Liver (tissue), 9 donors: Measurements from ENCODE around the gene ZNF654. TPM values are rescaled to one million over a fixed set of nuclear protein-coding genes. Genes with fewer than 3 reads are reported as not detected.

Experiments used
- DNase-seq: peaks from one replicate; pipeline ENCODE4 v3.0.0-alpha.2; 2017; ENCODE audit warnings: low spot score
- H3K27ac ChIP-seq, 2 donors: one replicate each; pipeline ENCODE4 v1.7.0; 2013; ENCODE audit warnings: inconsistent platforms in 2 of 2, low read length in 2 of 2, control low read depth in 1 of 2, low read depth in 1 of 2, mild to moderate bottlenecking in 1 of 2
- H3K27me3 ChIP-seq, 4 donors: one replicate each; pipeline versions ENCODE4 v1.6.1 to v1.7.0; 2013; ENCODE audit warnings: low read length in 3 of 4, inconsistent platforms in 1 of 4, mild to moderate bottlenecking in 1 of 4, moderate library complexity in 1 of 4; ENCODE audit not compliant: control insufficient read depth in 4 of 4, insufficient read depth in 4 of 4
- H3K36me3 ChIP-seq, 4 donors: one replicate each; pipeline versions ENCODE4 v1.6.1 to v1.7.0; 2013; ENCODE audit warnings: low read length in 3 of 4, mild to moderate bottlenecking in 3 of 4, low read depth in 1 of 4, moderate library complexity in 1 of 4; ENCODE audit not compliant: control insufficient read depth in 4 of 4, insufficient read depth in 3 of 4
- H3K4me1 ChIP-seq, 4 donors: one replicate each; pipeline versions ENCODE4 v1.6.1 to v1.7.0; 2013; ENCODE audit warnings: low read length in 3 of 4, mild to moderate bottlenecking in 3 of 4, moderate library complexity in 1 of 4; ENCODE audit not compliant: control insufficient read depth in 4 of 4, insufficient read depth in 4 of 4
- H3K4me3 ChIP-seq, 3 donors: one replicate each; pipeline versions ENCODE4 v1.6.1 to v1.7.0; 2013; ENCODE audit warnings: low read length in 3 of 3, control low read depth in 1 of 3, low read depth in 1 of 3, mild to moderate bottlenecking in 1 of 3
- H3K9ac ChIP-seq, 2 donors: one replicate each; pipeline ENCODE4 v1.7.0; 2013; ENCODE audit warnings: low read length in 2 of 2, mild to moderate bottlenecking in 2 of 2, moderate library complexity in 2 of 2, control low read depth in 1 of 2, low read depth in 1 of 2
- H3K9me3 ChIP-seq, 4 donors: one replicate each; pipeline versions ENCODE4 v1.6.1 to v1.7.0; 2013; ENCODE audit warnings: low read length in 3 of 4; ENCODE audit not compliant: control insufficient read depth in 4 of 4
- EGR1 ChIP-seq, 2 donors: IDR thresholded peaks; 2 replicates each; pipeline ENCODE4 v1.6.1; 2016 to 2018; ENCODE audit warnings: antibody characterized with exemption in 2 of 2, low read depth in 2 of 2
- FOXA1 ChIP-seq: IDR thresholded peaks from 2 replicates; pipeline ENCODE4 v1.6.1; 2016; ENCODE audit warnings: antibody characterized with exemption
- FOXA2 ChIP-seq: IDR thresholded peaks from 2 replicates; pipeline ENCODE4 v1.6.1; 2016; ENCODE audit warnings: antibody characterized with exemption
- GABPA ChIP-seq, 2 donors: IDR thresholded peaks in 1 of 2; conservative IDR thresholded peaks in 1 of 2; 2 replicates each; pipeline ENCODE4 v1.6.1; 2016; ENCODE audit warnings: antibody characterized with exemption in 2 of 2, mild to moderate bottlenecking in 1 of 2, moderate library complexity in 1 of 2
- HNF4A ChIP-seq, 2 donors: conservative IDR thresholded peaks; 2 replicates each; pipeline ENCODE4 v1.6.1; 2016; ENCODE audit warnings: antibody characterized with exemption in 2 of 2, mild to moderate bottlenecking in 2 of 2
- HNF4G ChIP-seq: IDR thresholded peaks from 2 replicates; pipeline ENCODE4 v1.6.1; 2016; ENCODE audit warnings: antibody characterized with exemption
- JUND ChIP-seq, 2 donors: IDR thresholded peaks; 2 replicates each; pipeline ENCODE4 v1.6.1; 2016; ENCODE audit warnings: antibody characterized with exemption in 2 of 2
- NR2F2 ChIP-seq: IDR thresholded peaks from 2 replicates; pipeline ENCODE4 v1.6.1; 2016; ENCODE audit warnings: antibody characterized with exemption
- RAD21 ChIP-seq, 2 donors: IDR thresholded peaks; 2 replicates each; pipeline ENCODE4 v1.6.1; 2016; ENCODE audit warnings: antibody characterized with exemption in 2 of 2, mild to moderate bottlenecking in 2 of 2
- RXRA ChIP-seq, 2 donors: IDR thresholded peaks; 2 replicates each; pipeline ENCODE4 v1.6.1; 2017 to 2018; ENCODE audit warnings: antibody characterized with exemption in 2 of 2, mild to moderate bottlenecking in 1 of 2
- SP1 ChIP-seq: IDR thresholded peaks from 2 replicates; pipeline ENCODE4 v1.6.1; 2018; ENCODE audit warnings: antibody characterized with exemption, mild to moderate bottlenecking
- TAF1 ChIP-seq: conservative IDR thresholded peaks from 2 replicates; pipeline ENCODE4 v1.6.1; 2016; ENCODE audit warnings: antibody characterized with exemption, mild to moderate bottlenecking
- YY1 ChIP-seq: IDR thresholded peaks from 2 replicates; pipeline ENCODE4 v1.6.1; 2016; ENCODE audit warnings: antibody characterized with exemption, mild to moderate bottlenecking
- WGBS: extraction: QIAGEN DNeasy Blood & Tissue Kit; methylation state at CpG from one replicate; pipeline ENCODE4 v1.1.7; 2013; 5-methylcytosine and 5-hydroxymethylcytosine counted together
- polyA plus RNA-seq, 2 donors: library from polyadenylated mRNA; stranded (reverse) in 1 of 2; unstranded in 1 of 2; fragments of 200-250 nt in 1 of 2; fragments of >200 nt in 1 of 2; fragmentation: Nextera tagmentation in 1 of 2; extraction: Ambion mirVana in 1 of 2; gene quantifications; one replicate each; pipeline versions ENCODE4 v1.2.1 to v1.2.3, GENCODE V29; 2013 to 2015
- total RNA-seq, 2 donors: library from RNA; depleted of rRNA; stranded (reverse); fragments of >200 nt; gene quantifications; one replicate each; pipeline ENCODE4 v1.2.3, GENCODE V29; 2014
- TF ChIP-seq, protein P1 (sequence below): IDR thresholded peaks from 2 replicates; pipeline ENCODE4 v1.6.1; 2016; ENCODE audit warnings: antibody characterized with exemption
- TF ChIP-seq, protein P2 (sequence below): fragments of 150-350 bp; IDR thresholded peaks from 2 replicates; pipeline ENCODE4 v1.5.1; 2017; ENCODE audit warnings: improper control_type of control experiment, low read depth, low read length; ENCODE audit not compliant: missing input control
- TF ChIP-seq, protein P3 (sequence below): IDR thresholded peaks from 2 replicates; pipeline ENCODE4 v1.6.1; 2016; ENCODE audit warnings: antibody characterized with exemption, mild to moderate bottlenecking
- TF ChIP-seq, protein P4 (sequence below): IDR thresholded peaks from 2 replicates; pipeline ENCODE4 v1.6.1; 2016; ENCODE audit warnings: antibody characterized with exemption
- donor health status: healthy.
- donor health status: healthy.
- donor health status: healthy.
- donor health status: healthy.
- donor health status: healthy.

Gene ZNF654
- total and polyA plus RNA-seq, 4 donors, result 2.2 to 10.1 (median 5.4) TPM

DNA sequence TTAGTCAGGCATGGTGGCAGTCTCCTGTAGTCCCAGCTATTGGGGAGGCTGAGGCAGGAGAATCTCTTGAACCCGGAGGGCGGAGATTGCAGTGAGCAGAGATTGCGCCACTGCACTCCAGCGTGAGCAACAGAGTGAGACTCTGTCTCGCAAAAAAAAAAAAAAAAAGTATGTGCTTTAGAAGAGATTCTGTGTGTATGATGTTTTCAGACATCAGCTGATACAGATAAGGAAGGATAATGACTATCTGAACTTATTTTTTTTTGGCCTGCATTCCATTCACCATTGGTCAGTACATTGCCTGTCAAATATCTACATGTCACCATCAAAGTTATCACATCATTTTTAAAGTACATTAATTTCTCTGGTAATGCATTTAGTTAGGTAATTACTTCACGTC lies 108.1 kb downstream of the ZNF654 start:
- H3K4me1 ChIP-seq, result no peaks in the 10 kb centered on the region
- no peaks in the 10 kb centered on the region for H3K27me3 ChIP-seq
- TF ChIP-seq, protein P1, sequence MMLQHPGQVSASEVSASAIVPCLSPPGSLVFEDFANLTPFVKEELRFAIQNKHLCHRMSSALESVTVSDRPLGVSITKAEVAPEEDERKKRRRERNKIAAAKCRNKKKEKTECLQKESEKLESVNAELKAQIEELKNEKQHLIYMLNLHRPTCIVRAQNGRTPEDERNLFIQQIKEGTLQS, result no peak
- TF ChIP-seq FOXA2 (no peak), SP1 (no peak), NR2F2 (no peak), HNF4A (conservative IDR thresholded peaks at IDR 0.05) (no peak), HNF4G (no peak), GABPA (IDR thresholded peaks at IDR 0.05 in 1 of 2, conservative IDR thresholded peaks at IDR 0.05 in 1 of 2) (no peak), RAD21 (IDR thresholded peaks at IDR 0.05) (no peak), EGR1 (IDR thresholded peaks at IDR 0.05; ENCODE audit: low read depth in 2 of 2) (no peak)
- TF ChIP-seq, protein P2, sequence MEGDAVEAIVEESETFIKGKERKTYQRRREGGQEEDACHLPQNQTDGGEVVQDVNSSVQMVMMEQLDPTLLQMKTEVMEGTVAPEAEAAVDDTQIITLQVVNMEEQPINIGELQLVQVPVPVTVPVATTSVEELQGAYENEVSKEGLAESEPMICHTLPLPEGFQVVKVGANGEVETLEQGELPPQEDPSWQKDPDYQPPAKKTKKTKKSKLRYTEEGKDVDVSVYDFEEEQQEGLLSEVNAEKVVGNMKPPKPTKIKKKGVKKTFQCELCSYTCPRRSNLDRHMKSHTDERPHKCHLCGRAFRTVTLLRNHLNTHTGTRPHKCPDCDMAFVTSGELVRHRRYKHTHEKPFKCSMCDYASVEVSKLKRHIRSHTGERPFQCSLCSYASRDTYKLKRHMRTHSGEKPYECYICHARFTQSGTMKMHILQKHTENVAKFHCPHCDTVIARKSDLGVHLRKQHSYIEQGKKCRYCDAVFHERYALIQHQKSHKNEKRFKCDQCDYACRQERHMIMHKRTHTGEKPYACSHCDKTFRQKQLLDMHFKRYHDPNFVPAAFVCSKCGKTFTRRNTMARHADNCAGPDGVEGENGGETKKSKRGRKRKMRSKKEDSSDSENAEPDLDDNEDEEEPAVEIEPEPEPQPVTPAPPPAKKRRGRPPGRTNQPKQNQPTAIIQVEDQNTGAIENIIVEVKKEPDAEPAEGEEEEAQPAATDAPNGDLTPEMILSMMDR, result no peak
- no peak overlapping the region for H3K4me3 ChIP-seq
- peaks cover 0 to 3% (median 0%) of the 10 kb centered on the region in 4 donors for H3K36me3 ChIP-seq
- 94% methylated on average over 6 of the region's 6 CpGs for WGBS
- H3K9me3 ChIP-seq, result no peaks in the 10 kb centered on the region
- H3K27ac ChIP-seq, result no peak overlapping the region
- no peak for DNase-seq
- H3K9ac ChIP-seq, result no peak overlapping the region

DNA sequence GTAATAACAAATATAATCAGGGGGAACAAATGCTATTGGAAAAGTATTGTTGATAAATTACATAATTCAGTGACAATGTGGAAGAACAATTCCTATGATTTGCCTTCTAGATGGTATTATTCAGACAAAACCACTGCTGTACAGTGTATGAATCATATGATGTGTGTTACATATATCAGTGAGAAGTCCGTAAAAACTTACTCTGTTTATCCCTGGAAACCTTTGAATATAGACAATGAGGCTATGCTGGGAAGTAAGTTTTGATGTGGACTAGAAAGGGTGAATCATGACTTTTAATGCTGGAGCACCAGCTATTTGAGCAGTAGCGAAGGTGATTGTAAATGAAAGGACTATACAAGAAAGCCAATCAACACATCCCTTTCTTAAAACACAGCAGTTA lies 108.6 kb downstream of the ZNF654 start:
- Histone ChIP-seq H3K27ac (no peak overlapping the region), H3K9me3 (no peaks in the 10 kb centered on the region), H3K4me3 (no peak overlapping the region), H3K4me1 (no peaks in the 10 kb centered on the region), H3K36me3 (peaks cover 0 to 3% (median 0%) of the 10 kb centered on the region in 4 donors), H3K27me3 (no peaks in the 10 kb centered on the region), H3K9ac (no peak overlapping the region)
- no peak for DNase-seq
- no peak for TF ChIP-seq YY1
- no peak for TF ChIP-seq RAD21 (IDR thresholded peaks at IDR 0.05)
- no peak for TF ChIP-seq EGR1 (IDR thresholded peaks at IDR 0.05; ENCODE audit: low read depth in 2 of 2)
- 97% methylated on average over 2 of the region's 2 CpGs for WGBS

DNA sequence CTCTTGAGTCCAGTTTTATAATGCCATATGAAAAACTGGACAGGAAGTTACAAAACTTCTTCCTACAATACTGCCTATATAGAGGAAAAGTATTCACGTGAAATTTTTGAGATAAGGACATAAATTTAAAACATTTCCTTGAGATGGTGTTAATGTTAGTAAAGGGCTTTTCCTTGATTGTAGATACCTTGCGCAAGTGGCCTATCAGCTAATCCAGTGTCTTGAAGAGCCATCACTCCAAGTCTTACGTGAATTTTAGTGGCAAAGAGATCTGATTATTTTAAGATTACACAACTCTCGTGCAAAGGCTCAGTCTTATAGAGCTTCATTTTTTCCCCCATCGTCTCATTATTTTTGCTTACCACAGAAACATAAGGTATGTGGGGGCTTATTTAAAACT lies 109.1 kb downstream of the ZNF654 start:
- no peaks in the 10 kb centered on the region for H3K4me1 ChIP-seq
- peaks cover 0 to 3% (median 0%) of the 10 kb centered on the region in 4 donors for H3K36me3 ChIP-seq
- H3K27me3 ChIP-seq, result no peaks in the 10 kb centered on the region
- no peak overlapping the region for H3K9ac ChIP-seq
- WGBS, result 88% methylated on average over 5 of the region's 5 CpGs
- DNase-seq, result no peak
- H3K4me3 ChIP-seq, result no peak overlapping the region
- H3K9me3 ChIP-seq, result no peaks in the 10 kb centered on the region
- no peak overlapping the region for H3K27ac ChIP-seq
- TF ChIP-seq GABPA (IDR thresholded peaks at IDR 0.05 in 1 of 2, conservative IDR thresholded peaks at IDR 0.05 in 1 of 2) (no peak), TAF1 (no peak), RXRA (IDR thresholded peaks at IDR 0.05) (no peak), FOXA1 (no peak), NR2F2 (no peak), HNF4A (conservative IDR thresholded peaks at IDR 0.05) (no peak), FOXA2 (no peak), SP1 (no peak), EGR1 (IDR thresholded peaks at IDR 0.05; ENCODE audit: low read depth in 2 of 2) (no peak), YY1 (no peak), RAD21 (IDR thresholded peaks at IDR 0.05) (no peak), JUND (IDR thresholded peaks at IDR 0.05) (no peak)
- TF ChIP-seq, protein P2, result no peak
- TF ChIP-seq, protein P1, result no peak
- TF ChIP-seq, protein P3, sequence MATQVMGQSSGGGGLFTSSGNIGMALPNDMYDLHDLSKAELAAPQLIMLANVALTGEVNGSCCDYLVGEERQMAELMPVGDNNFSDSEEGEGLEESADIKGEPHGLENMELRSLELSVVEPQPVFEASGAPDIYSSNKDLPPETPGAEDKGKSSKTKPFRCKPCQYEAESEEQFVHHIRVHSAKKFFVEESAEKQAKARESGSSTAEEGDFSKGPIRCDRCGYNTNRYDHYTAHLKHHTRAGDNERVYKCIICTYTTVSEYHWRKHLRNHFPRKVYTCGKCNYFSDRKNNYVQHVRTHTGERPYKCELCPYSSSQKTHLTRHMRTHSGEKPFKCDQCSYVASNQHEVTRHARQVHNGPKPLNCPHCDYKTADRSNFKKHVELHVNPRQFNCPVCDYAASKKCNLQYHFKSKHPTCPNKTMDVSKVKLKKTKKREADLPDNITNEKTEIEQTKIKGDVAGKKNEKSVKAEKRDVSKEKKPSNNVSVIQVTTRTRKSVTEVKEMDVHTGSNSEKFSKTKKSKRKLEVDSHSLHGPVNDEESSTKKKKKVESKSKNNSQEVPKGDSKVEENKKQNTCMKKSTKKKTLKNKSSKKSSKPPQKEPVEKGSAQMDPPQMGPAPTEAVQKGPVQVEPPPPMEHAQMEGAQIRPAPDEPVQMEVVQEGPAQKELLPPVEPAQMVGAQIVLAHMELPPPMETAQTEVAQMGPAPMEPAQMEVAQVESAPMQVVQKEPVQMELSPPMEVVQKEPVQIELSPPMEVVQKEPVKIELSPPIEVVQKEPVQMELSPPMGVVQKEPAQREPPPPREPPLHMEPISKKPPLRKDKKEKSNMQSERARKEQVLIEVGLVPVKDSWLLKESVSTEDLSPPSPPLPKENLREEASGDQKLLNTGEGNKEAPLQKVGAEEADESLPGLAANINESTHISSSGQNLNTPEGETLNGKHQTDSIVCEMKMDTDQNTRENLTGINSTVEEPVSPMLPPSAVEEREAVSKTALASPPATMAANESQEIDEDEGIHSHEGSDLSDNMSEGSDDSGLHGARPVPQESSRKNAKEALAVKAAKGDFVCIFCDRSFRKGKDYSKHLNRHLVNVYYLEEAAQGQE, result no peak
- TF ChIP-seq, protein P4, sequence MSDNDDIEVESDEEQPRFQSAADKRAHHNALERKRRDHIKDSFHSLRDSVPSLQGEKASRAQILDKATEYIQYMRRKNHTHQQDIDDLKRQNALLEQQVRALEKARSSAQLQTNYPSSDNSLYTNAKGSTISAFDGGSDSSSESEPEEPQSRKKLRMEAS, result no peak
